Heart left ventricle (tissue), 16 donors: Measurements from ENCODE around the gene PAEP. TPM values are rescaled to one million over a fixed set of nuclear protein-coding genes. Genes with fewer than 3 reads are reported as not detected.

Experiments used
- ATAC-seq, 4 donors: fragments of 200-7000 bp; cut with Tn5 transposase; one replicate each; pipeline ENCODE4 v1.9.1; 2020 to 2022; ENCODE audit warnings: moderate library complexity in 4 of 4, mild to moderate bottlenecking in 3 of 4, moderate number of reproducible peaks in 1 of 4
- DNase-seq, 5 donors: peaks; one replicate each; pipeline ENCODE4 v3.0.0-alpha.2; 2020
- H3K27ac ChIP-seq, 12 donors: fragments of 200-600 bp; sonication (generic) in 4 of 12; one replicate each; pipeline versions ENCODE4 v1.5.0 to v1.8.0; 2016 to 2022; ENCODE audit warnings: mild to moderate bottlenecking in 2 of 12
- H3K27me3 ChIP-seq, 9 donors: fragments of 200-600 bp; sonication (generic) in 2 of 9; one replicate each; pipeline versions ENCODE4 v1.5.1 to v1.8.0; 2016 to 2022; ENCODE audit warnings: mild to moderate bottlenecking in 3 of 9
- H3K36me3 ChIP-seq, 9 donors: fragments of 200-600 bp; sonication (generic) in 2 of 9; one replicate each; pipeline versions ENCODE4 v1.5.0 to v1.8.0; 2018 to 2022; ENCODE audit warnings: mild to moderate bottlenecking in 2 of 9
- H3K4me1 ChIP-seq, 12 donors: fragments of 200-600 bp; sonication (generic) in 4 of 12; one replicate each; pipeline versions ENCODE4 v1.5.0 to v1.8.0; 2016 to 2022; ENCODE audit warnings: mild to moderate bottlenecking in 3 of 12
- H3K4me3 ChIP-seq, 12 donors: fragments of 200-600 bp; sonication (generic) in 4 of 12; one replicate each; pipeline versions ENCODE4 v1.5.0 to v1.8.0; 2017 to 2022; ENCODE audit warnings: mild to moderate bottlenecking in 9 of 12, moderate library complexity in 4 of 12
- H3K9me3 ChIP-seq, 12 donors: fragments of 200-600 bp; sonication (generic) in 4 of 12; one replicate each; pipeline versions ENCODE4 v1.5.0 to v1.8.0; 2016 to 2022; ENCODE audit warnings: mild to moderate bottlenecking in 1 of 12
- POLR2A ChIP-seq, 2 donors: fragments of 450-650 bp; IDR thresholded peaks; one replicate each; pipeline ENCODE4 v1.6.1; 2017; ENCODE audit warnings: antibody characterized with exemption in 2 of 2, mild to moderate bottlenecking in 2 of 2, moderate library complexity in 2 of 2
- WGBS, 4 donors: extraction: QIAGEN DNeasy Blood & Tissue Kit in 2 of 4; methylation state at CpG; one replicate each; pipeline versions ENCODE4 v1.1.5 to v1.1.7; 2013 to 2018; 5-methylcytosine and 5-hydroxymethylcytosine counted together
- intact Hi-C, 10 donors: fragments of 100-400 bp; cut with DNase I; formaldehyde crosslinking; loops; one replicate each; pipeline versions ENCODE4 v1.11.1 to v1.14.2; 2022
- polyA plus RNA-seq, 2 donors: library from polyadenylated mRNA; stranded (reverse); fragments of 200-250 nt; gene quantifications; one replicate each; pipeline ENCODE4 v1.2.3, GENCODE V29; 2013
- total RNA-seq, 9 donors: library from RNA; depleted of rRNA in 2 of 9; stranded (reverse); fragments of >200 nt in 2 of 9; fragmentation: NEBNext Ultra II Directional in 3 of 9; extraction: Animal tissue kit (Norgen Biotek cat#: 25700) in 3 of 9; gene quantifications; one replicate each; pipeline versions ENCODE4 v1.1.0 to v1.2.4, GENCODE V29; 2016 to 2023
- TF ChIP-seq, protein P1 (sequence below), 12 donors: fragments of 200-600 bp; sonication (generic) in 4 of 12; IDR thresholded peaks; one replicate each; pipeline versions ENCODE4 v1.5.0 to v1.8.0; 2018 to 2022; ENCODE audit warnings: antibody characterized with exemption in 12 of 12, mild to moderate bottlenecking in 5 of 12
- donor health status: ischemic (EF 13 %, LVEDD 7.1; RV severe dilation, severe dysfunction).
- donor health status: healthy with polysubstance abuse.
- donor health status: DM: no; HTN: yes; CAD: no.
- donor health status: DM: no; HTN: no; CAD: no.
- donor health status: ischemic (EF 25% LVEDD 6.9; RV normal size, moderate dysfunction).
- donor health status: ischemic (EF 25% LVEDD 5.7; RV mildly dilated, moderate dysfunction).
- donor health status: healthy.
- donor health status: DM: yes; HTN: yes; CAD: no.
- donor health status: ischemic (EF 35%, LVEDD 5.7; RV mildly dilated, moderate dysfunction).
- donor health status: nonischemic (EF 11% LVEDD 7.7; RV severe dilation, severe dysfunction).
- donor health status: DM: yes; HTN: yes; CAD: no.
- donor health status: PGD.
- donor health status: ischemic (EF 29% LVEDD 5.4; RV normal size, mild dysfunction).
- donor health status: nonischemic (EF 23%, LVEDD 6.1; RV moderate dilation, normal function).

Gene PAEP
- total and polyA plus RNA-seq, 11 donors, result not detected

DNA sequence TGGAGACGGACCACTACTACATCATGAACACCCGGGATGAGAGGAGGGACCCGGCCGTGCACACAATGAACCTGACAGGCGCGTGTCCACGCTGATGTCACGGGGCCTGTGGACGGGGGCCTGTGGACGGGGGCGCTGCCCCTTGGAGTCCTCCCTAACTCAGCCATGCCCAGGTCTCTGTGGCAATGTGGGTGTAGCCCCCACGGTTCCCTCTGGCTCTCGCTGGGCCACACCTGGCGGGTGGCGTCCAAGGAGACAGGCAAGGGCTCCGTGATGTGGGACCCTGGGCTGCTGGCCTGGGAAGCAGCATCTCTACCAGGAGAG, 22.1 kb downstream of the PAEP start:
- DNase-seq, result no peak
- H3K36me3 ChIP-seq, result no peaks in the 10 kb centered on the region
- ATAC-seq, result no peak
- no peak overlapping the region for H3K27ac ChIP-seq
- WGBS, 4 donors, result 88 to 91% (median 90%) methylated on average over 6 to 16 of the region's 16 CpGs
- TF ChIP-seq POLR2A (IDR thresholded peaks at IDR 0.05), result no peak
- TF ChIP-seq, protein P1, sequence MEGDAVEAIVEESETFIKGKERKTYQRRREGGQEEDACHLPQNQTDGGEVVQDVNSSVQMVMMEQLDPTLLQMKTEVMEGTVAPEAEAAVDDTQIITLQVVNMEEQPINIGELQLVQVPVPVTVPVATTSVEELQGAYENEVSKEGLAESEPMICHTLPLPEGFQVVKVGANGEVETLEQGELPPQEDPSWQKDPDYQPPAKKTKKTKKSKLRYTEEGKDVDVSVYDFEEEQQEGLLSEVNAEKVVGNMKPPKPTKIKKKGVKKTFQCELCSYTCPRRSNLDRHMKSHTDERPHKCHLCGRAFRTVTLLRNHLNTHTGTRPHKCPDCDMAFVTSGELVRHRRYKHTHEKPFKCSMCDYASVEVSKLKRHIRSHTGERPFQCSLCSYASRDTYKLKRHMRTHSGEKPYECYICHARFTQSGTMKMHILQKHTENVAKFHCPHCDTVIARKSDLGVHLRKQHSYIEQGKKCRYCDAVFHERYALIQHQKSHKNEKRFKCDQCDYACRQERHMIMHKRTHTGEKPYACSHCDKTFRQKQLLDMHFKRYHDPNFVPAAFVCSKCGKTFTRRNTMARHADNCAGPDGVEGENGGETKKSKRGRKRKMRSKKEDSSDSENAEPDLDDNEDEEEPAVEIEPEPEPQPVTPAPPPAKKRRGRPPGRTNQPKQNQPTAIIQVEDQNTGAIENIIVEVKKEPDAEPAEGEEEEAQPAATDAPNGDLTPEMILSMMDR (IDR thresholded peaks at IDR 0.05), result no peak
- H3K4me3 ChIP-seq, result no peak overlapping the region
- H3K4me1 ChIP-seq, result no peaks in the 10 kb centered on the region
- intact Hi-C loops, result no loop called here
- H3K27me3 ChIP-seq, result peaks cover 0 to 4% (median 0%) of the 10 kb centered on the region in 9 donors
- no peaks in the 10 kb centered on the region for H3K9me3 ChIP-seq

DNA sequence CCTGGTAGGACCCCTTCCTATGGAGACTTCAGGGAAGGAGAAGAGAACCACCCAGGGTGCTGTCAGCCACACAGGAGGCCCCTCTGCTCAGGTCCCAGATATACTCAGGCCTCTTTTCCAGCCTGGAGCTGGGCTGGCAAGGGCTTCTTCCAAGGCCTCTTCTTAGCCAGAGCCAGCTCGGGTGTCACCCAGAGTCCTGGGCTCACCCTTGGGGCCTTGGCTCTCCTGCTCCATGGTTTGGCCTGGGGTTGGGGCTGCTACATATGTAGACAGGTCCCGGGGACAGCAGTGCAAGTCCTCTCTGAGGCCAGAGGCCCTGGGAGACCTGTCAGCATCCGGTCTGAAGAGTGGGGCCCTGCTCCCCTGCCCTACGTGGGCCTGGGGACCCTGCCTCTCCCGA, 22.8 kb downstream of the PAEP start:
- WGBS, 4 donors, result 39 to 60% (median 47%) methylated on average over 1 to 5 of the region's 5 CpGs
- Histone ChIP-seq H3K4me3 (no peak overlapping the region), H3K36me3 (no peaks in the 10 kb centered on the region), H3K27ac (no peak overlapping the region), H3K27me3 (peaks cover 0 to 4% (median 0%) of the 10 kb centered on the region in 9 donors), H3K9me3 (no peaks in the 10 kb centered on the region), H3K4me1 (no peaks in the 10 kb centered on the region)
- ATAC-seq, result no peak
- TF ChIP-seq, protein P1 (IDR thresholded peaks at IDR 0.05), result no peak
- TF ChIP-seq POLR2A (IDR thresholded peaks at IDR 0.05), result no peak
- DNase-seq, result no peak
- intact Hi-C loops, result no loop called here

DNA sequence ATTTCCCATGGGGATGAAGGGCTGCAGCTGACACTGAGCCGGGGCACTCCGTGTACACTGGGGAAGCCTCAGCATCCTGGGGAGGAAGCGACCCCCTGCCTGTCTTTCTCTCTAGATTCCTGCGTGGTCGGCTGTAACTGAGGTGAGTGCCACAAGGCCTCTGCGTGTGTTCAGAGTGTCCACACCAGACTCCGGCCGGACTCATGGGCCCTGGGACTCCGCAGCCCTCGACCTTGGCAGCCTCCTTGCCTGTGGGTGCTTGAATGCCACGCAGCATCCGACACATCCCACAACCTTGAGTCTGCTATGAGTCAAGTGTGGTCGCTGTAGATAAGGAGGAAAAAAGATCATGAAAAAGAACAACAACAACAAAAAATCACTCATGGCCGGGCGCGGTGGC, 23.4 kb downstream of the PAEP start:
- H3K9me3 ChIP-seq, result no peaks in the 10 kb centered on the region
- no peak for DNase-seq
- H3K27ac ChIP-seq, result no peak overlapping the region
- no peaks in the 10 kb centered on the region for H3K36me3 ChIP-seq
- ATAC-seq, result no peak
- no peaks in the 10 kb centered on the region for H3K4me1 ChIP-seq
- WGBS, 4 donors, result 45 to 63% (median 55%) methylated on average over 16 of the region's 16 CpGs
- H3K27me3 ChIP-seq, result peaks cover 0 to 5% (median 0%) of the 10 kb centered on the region in 9 donors
- TF ChIP-seq POLR2A (IDR thresholded peaks at IDR 0.05), result no peak
- TF ChIP-seq, protein P1 (IDR thresholded peaks at IDR 0.05), result no peak
- no peak overlapping the region for H3K4me3 ChIP-seq
- intact Hi-C loops, result no loop called here

DNA sequence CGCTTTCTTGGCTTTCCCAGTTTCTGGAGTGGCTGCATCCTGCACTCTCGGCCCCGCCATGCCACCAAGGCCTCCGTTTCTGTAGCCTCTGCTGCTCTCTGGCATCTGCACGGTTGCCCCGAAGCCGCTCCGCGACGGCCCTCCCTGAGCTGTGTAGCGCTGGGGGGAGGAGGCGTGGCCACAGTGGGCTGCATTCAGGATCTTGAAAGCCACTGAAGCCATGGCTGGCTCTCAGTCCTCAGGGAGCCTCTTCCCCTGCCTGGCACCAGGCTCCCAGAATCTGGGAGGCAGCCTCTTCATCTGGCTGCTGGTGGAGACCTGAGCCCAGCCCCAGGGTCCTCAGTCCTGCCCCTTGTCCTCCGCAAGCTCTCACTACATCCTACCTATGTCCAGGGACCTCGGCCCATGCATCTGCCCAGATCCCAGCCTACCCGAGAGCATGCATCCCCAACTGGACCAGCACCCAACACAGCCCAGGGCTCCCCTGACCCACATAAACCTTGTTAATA, 25.1 kb downstream of the PAEP start:
- Histone ChIP-seq H3K36me3 (no peaks in the 10 kb centered on the region), H3K27ac (no peak overlapping the region), H3K27me3 (peaks cover 0 to 13% (median 0%) of the 10 kb centered on the region in 9 donors), H3K4me1 (no peaks in the 10 kb centered on the region), H3K9me3 (no peaks in the 10 kb centered on the region), H3K4me3 (no peak overlapping the region)
- intact Hi-C loops, result no loop called here
- 76 to 83% (median 80%) methylated on average over 14 to 15 of the region's 15 CpGs for WGBS, 4 donors
- ATAC-seq (no peak), DNase-seq (peak in 1 of 5 donors; percentile 44)
- no peak for TF ChIP-seq POLR2A (IDR thresholded peaks at IDR 0.05)
- TF ChIP-seq, protein P1 (IDR thresholded peaks at IDR 0.05), result no peak
